Pancreas (tissue), 10 donors: Measurements from ENCODE around the gene GPS1. TPM values are rescaled to one million over a fixed set of nuclear protein-coding genes. Genes with fewer than 3 reads are reported as not detected.

Source experiments
- ATAC-seq, 4 donors: fragments of 200-7000 bp; cut with Tn5 transposase; one replicate each; pipeline versions ENCODE4 v1.8.0 to v1.9.1; 2020; ENCODE audit warnings: mild to moderate bottlenecking in 4 of 4, moderate library complexity in 4 of 4
- DNase-seq, 6 donors: peaks; one replicate each; pipeline ENCODE4 v3.0.0-alpha.2; 2020
- FAIRE-seq: peaks from 2 replicates; lab custom pipeline; 2012; peaks lifted over from hg19 to GRCh38; lab: Jason Lieb, UNC
- H3K27ac ChIP-seq, 4 donors: fragments of 200-600 bp; sonication (generic); 1 replicate in 3 of 4; 2 replicates in 1 of 4; pipeline versions ENCODE4 v1.5.0 to v1.8.0; 2020
- H3K27me3 ChIP-seq, 4 donors: fragments of 200-600 bp; one replicate each; pipeline ENCODE4 v1.8.0; 2021
- H3K36me3 ChIP-seq, 3 donors: fragments of 200-600 bp; sonication (generic) in 1 of 3; one replicate each; pipeline versions ENCODE4 v1.5.0 to v1.8.0; 2020 to 2021
- H3K4me1 ChIP-seq, 3 donors: fragments of 200-600 bp; one replicate each; pipeline ENCODE4 v1.8.0; 2021
- H3K4me3 ChIP-seq, 4 donors: fragments of 200-600 bp; sonication (generic) in 2 of 4; one replicate each; pipeline versions ENCODE4 v1.5.0 to v1.8.0; 2020 to 2021
- H3K9me3 ChIP-seq, 4 donors: fragments of 200-600 bp; one replicate each; pipeline ENCODE4 v1.8.0; 2021
- WGBS, 2 donors: extraction: QIAGEN DNeasy Blood & Tissue Kit; methylation state at CpG; one replicate each; pipeline ENCODE4 v1.1.7; 2013; 5-methylcytosine and 5-hydroxymethylcytosine counted together
- intact Hi-C, 3 donors: fragments of 100-400 bp; cut with DNase I; formaldehyde crosslinking; loops; one replicate each; pipeline versions ENCODE4 v1.11.1 to v1.14.2; 2022
- polyA plus RNA-seq, 2 donors: library from polyadenylated mRNA; stranded (reverse); fragments of 200-250 nt; gene quantifications; one replicate each; pipeline ENCODE4 v1.2.3, GENCODE V29; 2013
- total RNA-seq, 6 donors: library from RNA; stranded (reverse); fragmentation: NEBNext Ultra II Directional in 4 of 6; extraction: Animal tissue kit (Norgen Biotek cat#: 25700) in 4 of 6; gene quantifications; one replicate each; pipeline versions ENCODE4 v1.2.1 to v1.2.4, GENCODE V29; 2021 to 2023
- TF ChIP-seq, protein P1 (sequence below), 4 donors: fragments of 200-600 bp; sonication (generic) in 3 of 4; IDR thresholded peaks; one replicate each; pipeline versions ENCODE4 v1.5.0 to v1.8.0; 2021; ENCODE audit warnings: antibody characterized with exemption in 4 of 4
- donor health status: healthy with polysubstance abuse.
- donor health status: DM: no; HTN: no; CAD: no; lungs with moderate emphysema.
- donor health status: DM: no; HTN: no; CAD: no.
- donor health status: control.
- donor health status: control.
- donor health status: Bipolar disorder and iron deficiency.
- donor health status: DM: yes; HTN: yes; CAD: no.
- donor health status: DM: no; HTN: no; CAD: no.
- donor health status: DM: no; HTN: no; CAD: no.
- donor health status: DM: yes; HTN: yes; CAD: no.

The GPS1 gene
- total and polyA plus RNA-seq, 8 donors: 43.0 to 149 (median 53.3) TPM

GRCh38 chr17:82084373-82085030 lies 32.8 kb downstream of the GPS1 start:
- Histone ChIP-seq H3K9me3 (no peaks in the 10 kb centered on the region), H3K27me3 (no peaks in the 10 kb centered on the region), H3K27ac (no peak overlapping the region), H3K4me3 (no peak overlapping the region), H3K4me1 (no peaks in the 10 kb centered on the region), H3K36me3 (peaks cover 0 to 57% (median 34%) of the 10 kb centered on the region in 3 donors)
- DNase-seq (peak in 1 of 6 donors; percentile 70), ATAC-seq (no peak), FAIRE-seq (no peak)
- 94 to 95% methylated on average over 30 to 31 of the region's 31 CpGs for WGBS, 2 donors
- intact Hi-C loops: no loop called here
- TF ChIP-seq, protein P1, sequence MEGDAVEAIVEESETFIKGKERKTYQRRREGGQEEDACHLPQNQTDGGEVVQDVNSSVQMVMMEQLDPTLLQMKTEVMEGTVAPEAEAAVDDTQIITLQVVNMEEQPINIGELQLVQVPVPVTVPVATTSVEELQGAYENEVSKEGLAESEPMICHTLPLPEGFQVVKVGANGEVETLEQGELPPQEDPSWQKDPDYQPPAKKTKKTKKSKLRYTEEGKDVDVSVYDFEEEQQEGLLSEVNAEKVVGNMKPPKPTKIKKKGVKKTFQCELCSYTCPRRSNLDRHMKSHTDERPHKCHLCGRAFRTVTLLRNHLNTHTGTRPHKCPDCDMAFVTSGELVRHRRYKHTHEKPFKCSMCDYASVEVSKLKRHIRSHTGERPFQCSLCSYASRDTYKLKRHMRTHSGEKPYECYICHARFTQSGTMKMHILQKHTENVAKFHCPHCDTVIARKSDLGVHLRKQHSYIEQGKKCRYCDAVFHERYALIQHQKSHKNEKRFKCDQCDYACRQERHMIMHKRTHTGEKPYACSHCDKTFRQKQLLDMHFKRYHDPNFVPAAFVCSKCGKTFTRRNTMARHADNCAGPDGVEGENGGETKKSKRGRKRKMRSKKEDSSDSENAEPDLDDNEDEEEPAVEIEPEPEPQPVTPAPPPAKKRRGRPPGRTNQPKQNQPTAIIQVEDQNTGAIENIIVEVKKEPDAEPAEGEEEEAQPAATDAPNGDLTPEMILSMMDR (IDR thresholded peaks at IDR 0.05): no peak

GRCh38 chr17:82085031-82085861 lies 33.5 kb downstream of the GPS1 start:
- ATAC-seq: no peak
- intact Hi-C loops: no loop called here
- Histone ChIP-seq H3K9me3 (no peaks in the 10 kb centered on the region), H3K4me3 (no peak overlapping the region), H3K4me1 (no peaks in the 10 kb centered on the region), H3K27me3 (no peaks in the 10 kb centered on the region), H3K36me3 (peaks cover 0 to 59% (median 34%) of the 10 kb centered on the region in 3 donors), H3K27ac (no peak overlapping the region)
- FAIRE-seq: no peak
- TF ChIP-seq, protein P1 (IDR thresholded peaks at IDR 0.05): no peak
- 92 to 93% methylated on average over 33 to 49 of the region's 49 CpGs for WGBS, 2 donors
- peak in 1 of 6 donors; percentile 74 for DNase-seq

GRCh38 chr17:82085931-82086764 lies 34.5 kb downstream of the GPS1 start:
- Histone ChIP-seq H3K4me1 (no peaks in the 10 kb centered on the region), H3K27ac (no peak overlapping the region), H3K27me3 (no peaks in the 10 kb centered on the region), H3K36me3 (peaks cover 0 to 57% (median 34%) of the 10 kb centered on the region in 3 donors), H3K4me3 (no peak overlapping the region), H3K9me3 (no peaks in the 10 kb centered on the region)
- intact Hi-C loops: no loop called here
- no peak for FAIRE-seq
- no peak for ATAC-seq
- 91% methylated on average over 23 to 25 of the region's 25 CpGs for WGBS, 2 donors
- peak in 1 of 6 donors; percentile 67 for DNase-seq
- TF ChIP-seq, protein P1 (IDR thresholded peaks at IDR 0.05): no peak

DNA sequence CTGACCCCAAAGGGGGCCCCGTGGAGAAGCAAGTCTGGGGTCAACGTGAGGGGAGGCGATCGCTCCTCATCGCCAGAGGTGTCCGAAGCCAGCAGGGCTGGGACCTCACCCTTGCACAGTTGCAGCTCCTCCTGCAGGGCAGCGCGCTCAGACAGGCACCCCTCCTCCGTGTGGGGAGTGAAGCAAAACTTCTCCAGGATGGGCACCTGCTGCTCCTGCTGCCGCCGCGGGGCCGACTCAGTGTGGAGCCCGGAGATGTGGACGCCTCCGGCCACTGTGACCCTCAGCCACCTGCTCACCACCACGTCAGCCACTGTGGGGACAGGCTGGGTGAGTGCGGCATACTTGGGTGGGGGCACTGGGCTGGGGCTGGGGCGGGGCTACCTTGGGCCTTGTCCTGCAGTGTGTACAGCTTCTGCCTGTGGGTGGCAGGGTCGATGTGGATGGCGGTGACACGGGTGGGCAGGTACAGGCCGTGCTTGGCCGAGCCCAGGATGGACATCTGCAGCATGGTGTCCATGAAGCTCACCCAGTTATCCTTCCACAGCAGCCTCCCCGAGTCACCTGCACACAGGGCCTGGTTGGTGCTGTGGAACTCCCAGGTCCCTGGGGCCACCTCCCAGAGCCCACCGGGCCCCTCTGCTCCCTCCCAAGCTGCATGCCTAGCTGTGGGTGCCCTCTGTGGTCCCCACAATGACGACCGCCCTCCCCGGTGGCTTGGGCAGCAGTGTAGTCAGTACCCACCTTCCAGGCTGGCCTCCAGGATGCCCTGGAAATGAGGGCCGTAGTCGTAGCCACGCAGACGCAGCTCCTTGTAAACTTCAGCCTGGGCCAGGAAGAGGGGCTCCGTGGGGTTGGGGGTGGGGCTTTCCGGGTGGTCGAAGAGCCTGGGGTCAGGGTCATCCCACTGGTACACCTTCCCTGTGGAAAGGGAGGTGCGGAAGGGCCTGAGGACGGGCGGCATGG lies 35.5 kb downstream of the GPS1 start:
- ATAC-seq (no peak), FAIRE-seq (no peak), DNase-seq (peak in 2 of 6 donors; percentile 21 to 68)
- no peaks in the 10 kb centered on the region for H3K27me3 ChIP-seq
- intact Hi-C loops: no loop called here
- TF ChIP-seq, protein P1 (IDR thresholded peaks at IDR 0.05): no peak
- H3K4me3 ChIP-seq: no peak overlapping the region
- H3K4me1 ChIP-seq: no peaks in the 10 kb centered on the region
- no peaks in the 10 kb centered on the region for H3K9me3 ChIP-seq
- H3K36me3 ChIP-seq: peaks cover 0 to 63% (median 37%) of the 10 kb centered on the region in 3 donors
- no peak overlapping the region for H3K27ac ChIP-seq
- WGBS, 2 donors: 91 to 93% methylated on average over 37 to 39 of the region's 39 CpGs
